ENCODE measurements around the gene DISP3. TPM values are rescaled to one million over a fixed set of nuclear protein-coding genes. Genes with fewer than 3 reads are reported as not detected.

The DISP3 gene
- total RNA-seq, 3 donors from 2014 or later (not counting 1 experiment from before 2014, with no cell fraction given): 0.24 to 0.68 (median 0.60) TPM

GRCh38 chr1:11492235-11492634 is 13.3 kb downstream of the DISP3 start:
- Mint-ChIP-seq H3K9me3 (no peaks in the 10 kb centered on the region), H3K27me3 (ENCODE audit: low read depth in 2 of 2) (peaks cover 0 to 11% of the 10 kb centered on the region in 2 donors), H3K36me3 (no peaks in the 10 kb centered on the region), H3K4me3 (no peak overlapping the region), H3K27ac (no peak overlapping the region), H3K4me1 (no peaks in the 10 kb centered on the region)
- intact Hi-C loops (cut with micrococcal nuclease): no loop called here
- no peaks in the 10 kb centered on the region for H3K27me3 ChIP-seq (ENCODE audit: control insufficient read depth, insufficient read depth, low read length)
- TF ChIP-seq CTCF (IDR thresholded peaks at IDR 0.05): no peak
- ATAC-seq: no peak
- H3K27ac ChIP-seq (ENCODE audit: low read length): no peak overlapping the region
- no peaks in the 10 kb centered on the region for H3K4me1 ChIP-seq (ENCODE audit: control insufficient read depth, insufficient read depth, low read length)
- WGBS (ENCODE audit: insufficient coverage): 70% methylated on average over 7 of the region's 7 CpGs
- H3K9me3 ChIP-seq (ENCODE audit: control insufficient read depth, insufficient read depth, low read length): no peaks in the 10 kb centered on the region
- H3K4me3 ChIP-seq (ENCODE audit: low read length): no peak overlapping the region
- DNase-seq: no peak
- H3K36me3 ChIP-seq (ENCODE audit: control insufficient read depth, insufficient read depth, low read length): no peaks in the 10 kb centered on the region

GRCh38 chr1:11493972-11494655 is 15.2 kb downstream of the DISP3 start:
- ATAC-seq (no peak), DNase-seq (no peak)
- 88% methylated on average over 9 of the region's 9 CpGs for WGBS (ENCODE audit: insufficient coverage)
- Mint-ChIP-seq H3K9me3 (no peaks in the 10 kb centered on the region), H3K4me3 (no peak overlapping the region), H3K4me1 (no peaks in the 10 kb centered on the region), H3K27me3 (ENCODE audit: low read depth in 2 of 2) (peaks cover 0 to 7% of the 10 kb centered on the region in 2 donors), H3K27ac (no peak overlapping the region), H3K36me3 (no peaks in the 10 kb centered on the region)
- no peak for TF ChIP-seq CTCF (IDR thresholded peaks at IDR 0.05)
- H3K9me3 ChIP-seq (ENCODE audit: control insufficient read depth, insufficient read depth, low read length): no peaks in the 10 kb centered on the region
- H3K4me1 ChIP-seq (ENCODE audit: control insufficient read depth, insufficient read depth, low read length): no peaks in the 10 kb centered on the region
- intact Hi-C loops (cut with micrococcal nuclease): no loop called here
- no peaks in the 10 kb centered on the region for H3K27me3 ChIP-seq (ENCODE audit: control insufficient read depth, insufficient read depth, low read length)
- H3K36me3 ChIP-seq (ENCODE audit: control insufficient read depth, insufficient read depth, low read length): no peaks in the 10 kb centered on the region
- H3K4me3 ChIP-seq (ENCODE audit: low read length): no peak overlapping the region
- no peak overlapping the region for H3K27ac ChIP-seq (ENCODE audit: low read length)

- Mint-ChIP-seq H3K4me3 (no peak overlapping the region), H3K27me3 (ENCODE audit: low read depth in 2 of 2) (peaks cover under 1 to 6% of the 10 kb centered on the region in 2 donors), H3K36me3 (no peaks in the 10 kb centered on the region), H3K9me3 (no peaks in the 10 kb centered on the region), H3K27ac (no peak overlapping the region), H3K4me1 (no peaks in the 10 kb centered on the region)
- H3K4me3 ChIP-seq (ENCODE audit: low read length): no peak overlapping the region
- H3K9me3 ChIP-seq (ENCODE audit: control insufficient read depth, insufficient read depth, low read length): no peaks in the 10 kb centered on the region
- 98% methylated on average over 3 of the region's 3 CpGs for WGBS (ENCODE audit: insufficient coverage)
- no peaks in the 10 kb centered on the region for H3K27me3 ChIP-seq (ENCODE audit: control insufficient read depth, insufficient read depth, low read length)
- no peaks in the 10 kb centered on the region for H3K4me1 ChIP-seq (ENCODE audit: control insufficient read depth, insufficient read depth, low read length)
- H3K27ac ChIP-seq (ENCODE audit: low read length): no peak overlapping the region
- ATAC-seq: no peak
- intact Hi-C loops (cut with micrococcal nuclease): no loop called here
- H3K36me3 ChIP-seq (ENCODE audit: control insufficient read depth, insufficient read depth, low read length): no peaks in the 10 kb centered on the region
- DNase-seq: no peak
- no peak for TF ChIP-seq CTCF (IDR thresholded peaks at IDR 0.05)
Observed at GRCh38 chr1:11494771-11495170, 15.8 kb downstream of the DISP3 start.

GRCh38 chr1:11495579-11495978 is 16.6 kb downstream of the DISP3 start:
- no peak overlapping the region for H3K4me3 Mint-ChIP-seq
- peaks cover 6 to 8% of the 10 kb centered on the region in 2 donors for H3K27me3 Mint-ChIP-seq (ENCODE audit: low read depth in 2 of 2)
- Histone ChIP-seq H3K27me3 (ENCODE audit: control insufficient read depth, insufficient read depth, low read length) (no peaks in the 10 kb centered on the region), H3K9me3 (ENCODE audit: control insufficient read depth, insufficient read depth, low read length) (no peaks in the 10 kb centered on the region), H3K27ac (ENCODE audit: low read length) (no peak overlapping the region), H3K4me3 (ENCODE audit: low read length) (no peak overlapping the region), H3K4me1 (ENCODE audit: control insufficient read depth, insufficient read depth, low read length) (no peaks in the 10 kb centered on the region), H3K36me3 (ENCODE audit: control insufficient read depth, insufficient read depth, low read length) (no peaks in the 10 kb centered on the region)
- ATAC-seq (no peak), DNase-seq (no peak)
- H3K4me1 Mint-ChIP-seq: no peaks in the 10 kb centered on the region
- WGBS (ENCODE audit: insufficient coverage): 75% methylated on average over 3 of the region's 3 CpGs
- H3K36me3 Mint-ChIP-seq: no peaks in the 10 kb centered on the region
- TF ChIP-seq CTCF (IDR thresholded peaks at IDR 0.05): no peak
- H3K9me3 Mint-ChIP-seq: no peaks in the 10 kb centered on the region
- intact Hi-C loops (cut with micrococcal nuclease): no loop called here
- no peak overlapping the region for H3K27ac Mint-ChIP-seq

Data from natural killer cell (primary cell).